Calu3 (cell line): Measurements from ENCODE around the gene OTOGL. TPM values are rescaled to one million over a fixed set of nuclear protein-coding genes. Genes with fewer than 3 reads are reported as not detected.

Experiments
- BruUV-seq: library from RNA; stranded (reverse); fragments of 400-500 nt; replicated peaks from 2 replicates; lab custom pipeline; 2021; lab: Mats Ljungman, UMichigan
- CTCF ChIA-PET: fragments of 300-600 bp; sonication (Branson Sonifier 250); formaldehyde crosslinking; loops from one replicate; lab custom pipeline; 2022; ENCODE audit warnings: antibody characterized with exemption; lab: Charles Lee
- DNase-seq: peaks from one replicate; pipeline ENCODE4 v3.0.0; 2022
- H3K27ac Mint-ChIP-seq: one replicate; pipeline ENCODE4 v1.8.0; 2022; ENCODE audit warnings: mixed read lengths; ENCODE audit not compliant: unreplicated experiment
- H3K27me3 Mint-ChIP-seq: one replicate; pipeline ENCODE4 v1.8.0; 2022; ENCODE audit warnings: mixed read lengths; ENCODE audit not compliant: unreplicated experiment
- H3K36me3 Mint-ChIP-seq: one replicate; pipeline ENCODE4 v1.8.0; 2022; ENCODE audit warnings: mild to moderate bottlenecking, moderate library complexity, mixed read lengths; ENCODE audit not compliant: insufficient read depth, unreplicated experiment
- H3K4me1 Mint-ChIP-seq: one replicate; pipeline ENCODE4 v1.8.0; 2022; ENCODE audit warnings: mild to moderate bottlenecking, low read depth, mixed read lengths; ENCODE audit not compliant: unreplicated experiment
- H3K4me3 Mint-ChIP-seq: one replicate; pipeline ENCODE4 v1.8.0; 2022; ENCODE audit warnings: mild to moderate bottlenecking, low read depth, moderate library complexity, mixed read lengths; ENCODE audit not compliant: unreplicated experiment
- H3K9me3 Mint-ChIP-seq: one replicate; pipeline ENCODE4 v1.8.0; 2022; ENCODE audit warnings: low read depth, mixed read lengths; ENCODE audit not compliant: unreplicated experiment
- intact Hi-C: fragments of 100-400 bp; cut with micrococcal nuclease; formaldehyde crosslinking; loops from one replicate; pipeline ENCODE4 v1.10.0; 2022; ENCODE audit not compliant: unreplicated experiment
- total RNA-seq: library from RNA; stranded (reverse); gene quantifications from 2 replicates; pipeline ENCODE4 v1.2.3, GENCODE V29; 2022
- TF ChIP-seq, protein P1 (sequence below): fragments of 200-600 bp; IDR thresholded peaks from one replicate; pipeline ENCODE4 v1.8.0; 2022; ENCODE audit warnings: antibody characterized with exemption; ENCODE audit not compliant: unreplicated experiment

Gene OTOGL
- total RNA-seq, 1 experiment from 2014 or later: 0.09 TPM

DNA sequence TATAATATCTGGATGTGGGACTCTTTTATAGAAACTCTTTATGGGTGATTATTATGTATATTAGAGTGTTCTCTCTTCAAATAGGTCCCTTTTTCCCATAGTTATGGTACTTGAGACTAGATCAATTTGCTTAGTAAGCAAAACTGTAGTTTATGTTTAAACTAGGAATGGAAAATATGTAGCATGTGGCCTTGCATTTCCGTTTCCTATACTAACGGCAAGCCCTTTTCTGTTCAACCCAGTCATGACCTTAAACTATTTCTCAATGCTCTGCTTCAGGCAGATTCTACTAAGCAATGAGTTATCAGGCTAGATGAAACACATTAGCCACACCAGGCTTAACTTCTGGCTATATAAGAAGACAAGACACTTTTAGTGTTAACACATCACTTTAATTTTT, 84.6 kb downstream of the OTOGL start:
- Mint-ChIP-seq H3K36me3 (no peaks in the 10 kb centered on the region), H3K27ac (no peak overlapping the region), H3K4me3 (no peak overlapping the region), H3K9me3 (no peaks in the 10 kb centered on the region), H3K4me1 (no peaks in the 10 kb centered on the region), H3K27me3 (no peaks in the 10 kb centered on the region)
- CTCF ChIA-PET: no interaction called here
- TF ChIP-seq, protein P1, sequence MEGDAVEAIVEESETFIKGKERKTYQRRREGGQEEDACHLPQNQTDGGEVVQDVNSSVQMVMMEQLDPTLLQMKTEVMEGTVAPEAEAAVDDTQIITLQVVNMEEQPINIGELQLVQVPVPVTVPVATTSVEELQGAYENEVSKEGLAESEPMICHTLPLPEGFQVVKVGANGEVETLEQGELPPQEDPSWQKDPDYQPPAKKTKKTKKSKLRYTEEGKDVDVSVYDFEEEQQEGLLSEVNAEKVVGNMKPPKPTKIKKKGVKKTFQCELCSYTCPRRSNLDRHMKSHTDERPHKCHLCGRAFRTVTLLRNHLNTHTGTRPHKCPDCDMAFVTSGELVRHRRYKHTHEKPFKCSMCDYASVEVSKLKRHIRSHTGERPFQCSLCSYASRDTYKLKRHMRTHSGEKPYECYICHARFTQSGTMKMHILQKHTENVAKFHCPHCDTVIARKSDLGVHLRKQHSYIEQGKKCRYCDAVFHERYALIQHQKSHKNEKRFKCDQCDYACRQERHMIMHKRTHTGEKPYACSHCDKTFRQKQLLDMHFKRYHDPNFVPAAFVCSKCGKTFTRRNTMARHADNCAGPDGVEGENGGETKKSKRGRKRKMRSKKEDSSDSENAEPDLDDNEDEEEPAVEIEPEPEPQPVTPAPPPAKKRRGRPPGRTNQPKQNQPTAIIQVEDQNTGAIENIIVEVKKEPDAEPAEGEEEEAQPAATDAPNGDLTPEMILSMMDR: no peak
- no TSS peak for BruUV-seq
- intact Hi-C loops: no loop called here
- DNase-seq: no peak

DNA sequence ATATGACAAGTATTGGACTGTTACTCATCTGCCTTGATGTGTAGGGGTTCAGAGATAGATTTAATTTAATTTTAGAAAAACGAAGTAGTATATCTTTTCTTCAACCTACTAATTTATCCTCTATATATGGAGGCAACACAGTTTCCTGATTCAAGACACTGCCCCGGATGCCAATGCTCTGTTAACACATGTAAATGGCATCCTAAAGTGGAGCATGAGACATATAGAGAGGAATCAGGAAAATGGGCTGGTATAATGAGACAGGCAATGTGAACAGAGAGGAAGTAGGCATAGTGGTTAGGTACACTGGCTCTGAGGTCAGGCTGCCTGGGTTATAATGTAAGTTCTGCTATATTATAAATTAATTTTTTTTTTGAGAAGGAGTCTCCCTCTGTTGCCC, 85.6 kb downstream of the OTOGL start:
- DNase-seq: no peak
- H3K4me3 Mint-ChIP-seq: no peak overlapping the region
- intact Hi-C loops: loop anchor here (5.0 kb wide), 1 partner anchor 628 kb away; no protein-coding TSS in a partner anchor

DNA sequence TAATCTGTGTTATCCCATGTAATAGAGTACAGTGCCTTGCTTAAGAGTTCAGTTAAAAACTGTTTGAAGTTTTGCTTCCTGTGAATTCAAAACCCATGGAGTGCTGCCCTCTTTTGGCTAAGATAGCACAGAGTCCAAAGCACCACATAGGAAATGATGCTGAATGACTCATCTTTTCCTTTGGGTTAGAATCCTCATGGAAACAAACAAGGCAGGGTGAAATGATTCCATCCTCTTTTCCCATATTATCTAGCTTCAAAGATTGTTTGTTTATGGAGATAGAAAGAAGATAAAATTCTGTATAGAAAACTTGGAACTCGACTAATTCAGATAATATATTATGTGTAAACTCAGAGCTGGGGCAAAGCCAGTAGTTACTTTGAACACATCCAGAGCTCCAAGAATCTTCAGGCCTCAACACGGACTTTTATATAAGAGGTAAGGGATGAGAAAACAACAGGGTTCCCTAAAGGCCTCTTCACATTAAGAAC, 87.4 kb downstream of the OTOGL start:
- H3K36me3 Mint-ChIP-seq: no peaks in the 10 kb centered on the region
- intact Hi-C loops: loop anchor here (1.0 to 5.0 kb wide), 6 partner anchors 136 to 778 kb away; partner anchors contain the start of gene PPP1R12A
- H3K9me3 Mint-ChIP-seq: no peaks in the 10 kb centered on the region
- peak; percentile 72 for DNase-seq
- no peaks in the 10 kb centered on the region for H3K4me1 Mint-ChIP-seq
- no TSS peak for BruUV-seq
- H3K27me3 Mint-ChIP-seq: no peaks in the 10 kb centered on the region
- CTCF ChIA-PET: interaction anchor here (0.6 to 1.5 kb wide), 6 partner anchors 33 to 466 kb away, joined by 3 to 8 read pairs (median 4); no protein-coding TSS in a partner anchor
- TF ChIP-seq, protein P1: peak; percentile 45
- no peak overlapping the region for H3K4me3 Mint-ChIP-seq
- H3K27ac Mint-ChIP-seq: no peak overlapping the region

More for the DNA sequence above, 85.6 kb downstream of the OTOGL start:
- TF ChIP-seq, protein P1: no peak
- Mint-ChIP-seq H3K9me3 (no peaks in the 10 kb centered on the region), H3K27ac (no peak overlapping the region), H3K27me3 (no peaks in the 10 kb centered on the region), H3K36me3 (no peaks in the 10 kb centered on the region), H3K4me1 (no peaks in the 10 kb centered on the region)
- CTCF ChIA-PET: no interaction called here
- no TSS peak for BruUV-seq

DNA sequence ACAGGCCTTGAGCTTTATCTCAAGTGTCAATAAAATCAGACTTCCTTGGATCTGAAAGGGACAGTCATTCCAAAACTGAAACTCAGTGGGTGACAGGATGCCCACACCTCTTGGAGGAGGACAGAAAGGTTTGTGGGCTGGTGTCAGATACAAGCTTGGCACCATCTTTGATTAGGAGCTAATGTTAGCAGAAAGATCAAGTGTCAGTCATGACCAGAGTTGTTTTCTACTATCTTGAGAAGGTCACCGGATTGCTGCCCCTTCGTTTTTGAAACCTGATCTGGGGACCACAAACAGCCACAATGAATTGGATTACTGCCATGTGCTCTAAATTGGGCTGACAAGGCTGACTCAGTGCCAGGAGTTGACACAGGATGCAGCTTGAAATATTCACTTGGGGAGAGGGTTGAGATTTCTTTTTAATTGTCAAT, 88.3 kb downstream of the OTOGL start:
- H3K27me3 Mint-ChIP-seq: no peaks in the 10 kb centered on the region
- no TSS peak for BruUV-seq
- H3K4me1 Mint-ChIP-seq: no peaks in the 10 kb centered on the region
- H3K36me3 Mint-ChIP-seq: no peaks in the 10 kb centered on the region
- H3K4me3 Mint-ChIP-seq: no peak overlapping the region
- intact Hi-C loops: loop anchor here (1.0 to 5.0 kb wide), 4 partner anchors 137 to 779 kb away; no protein-coding TSS in a partner anchor
- H3K27ac Mint-ChIP-seq: no peak overlapping the region
- no peaks in the 10 kb centered on the region for H3K9me3 Mint-ChIP-seq
- DNase-seq: peak; percentile 30
- CTCF ChIA-PET: interaction anchor here (0.6 to 1.5 kb wide), 5 partner anchors 38 to 688 kb away, joined by 3 to 4 read pairs (median 4); no protein-coding TSS in a partner anchor
- TF ChIP-seq, protein P1: no peak
